Tibial artery (tissue), 4 donors: ENCODE results near the gene DMRTC1.
"Not testable (repeated sequence)": the region's sequence is repeated elsewhere in the genome, so short reads cannot be mapped to it uniquely, and the experiment has no call there.

Experiments used
- DNase-seq, 2 donors: peaks; one replicate each; pipeline ENCODE4 v3.0.0-alpha.2; 2019
- H3K27ac ChIP-seq, 2 donors: fragments of 200-600 bp; sonication (generic) in 1 of 2; 1 replicate in 1 of 2; 2 replicates in 1 of 2; pipeline ENCODE4 v1.5.1; 2018 to 2019; ENCODE audit warnings: mild to moderate bottlenecking in 1 of 2
- H3K27me3 ChIP-seq, 2 donors: fragments of 200-600 bp; sonication (generic) in 1 of 2; one replicate each; pipeline versions ENCODE4 v1.5.1 to v1.6.0; 2016 to 2019
- H3K36me3 ChIP-seq, 3 donors: fragments of 200-600 bp; sonication (generic) in 2 of 3; one replicate each; pipeline ENCODE4 v1.5.1; 2016 to 2019; ENCODE audit warnings: mild to moderate bottlenecking in 2 of 3
- H3K4me1 ChIP-seq, 4 donors: fragments of 200-600 bp; sonication (generic) in 2 of 4; 1 replicate in 3 of 4; 2 replicates in 1 of 4; pipeline ENCODE4 v1.5.1; 2016 to 2019
- H3K4me3 ChIP-seq, 2 donors: fragments of 200-600 bp; sonication (generic) in 1 of 2; 1 replicate in 1 of 2; 2 replicates in 1 of 2; pipeline ENCODE4 v1.5.1; 2018 to 2019; ENCODE audit warnings: mild to moderate bottlenecking in 2 of 2
- H3K9me3 ChIP-seq, 3 donors: fragments of 200-600 bp; sonication (generic) in 1 of 3; one replicate each; pipeline ENCODE4 v1.5.1; 2016 to 2019
- intact Hi-C: fragments of 100-400 bp; cut with DNase I; formaldehyde crosslinking; loops from one replicate; pipeline ENCODE4 v1.15.0; 2023; ENCODE audit warnings: low total_unique reads

DMRTC1 gene

DNA sequence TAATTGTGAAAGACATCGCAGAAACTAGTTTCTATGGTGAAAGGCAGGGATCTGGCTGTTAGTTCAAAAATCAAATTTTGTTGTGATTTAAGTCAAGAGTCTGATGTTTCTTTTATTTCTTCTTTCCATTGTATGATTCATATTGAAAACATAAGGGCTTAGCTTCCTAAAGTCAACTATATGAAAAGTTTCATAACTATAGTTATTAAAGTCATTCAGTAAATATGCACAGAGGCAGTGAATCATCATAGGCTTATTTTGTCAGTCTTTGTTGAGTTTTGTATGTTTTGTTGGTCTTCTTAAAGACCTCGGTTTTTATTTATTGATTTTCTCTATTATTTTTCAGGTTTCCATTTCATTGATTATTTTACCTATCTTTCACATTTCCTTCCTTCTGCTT, 60.7 kb downstream of the DMRTC1 start:
- H3K9me3 ChIP-seq, DNase-seq, H3K36me3 ChIP-seq, H3K27ac ChIP-seq, H3K4me3 ChIP-seq, H3K4me1 ChIP-seq, intact Hi-C loops, H3K27me3 ChIP-seq: not testable (repeated sequence)

- H3K27ac ChIP-seq, H3K4me3 ChIP-seq, intact Hi-C loops, H3K36me3 ChIP-seq, H3K9me3 ChIP-seq, H3K4me1 ChIP-seq, DNase-seq, H3K27me3 ChIP-seq: not testable (repeated sequence)
Observed at GRCh38 chrX:72837532-72837931, 106.1 kb downstream of the DMRTC1 start.

DNA sequence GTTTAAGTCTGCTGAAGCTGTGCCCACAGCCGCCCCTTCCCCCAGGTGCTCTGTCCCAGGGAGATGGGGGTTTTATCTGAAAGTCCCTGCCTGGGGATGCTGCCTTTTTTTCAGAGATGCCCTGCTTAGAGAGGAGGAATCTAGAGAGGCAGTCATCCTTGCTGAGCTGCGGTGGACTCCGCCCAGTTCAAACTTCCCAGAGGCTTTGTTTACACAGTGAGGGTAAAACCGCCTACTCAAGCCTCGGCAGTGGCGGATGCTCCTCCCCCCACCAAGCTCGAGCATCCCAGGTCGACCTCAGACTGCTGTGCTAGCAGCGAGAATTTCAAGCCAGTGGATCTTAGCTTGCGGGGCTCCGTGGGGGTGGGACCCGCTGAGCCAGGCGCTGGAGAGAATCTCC, 112.9 kb downstream of the DMRTC1 start:
- not testable (repeated sequence) for H3K9me3 ChIP-seq

More for the DNA sequence above, 112.9 kb downstream of the DMRTC1 start:
- DNase-seq, H3K27ac ChIP-seq, H3K4me3 ChIP-seq, H3K27me3 ChIP-seq, H3K4me1 ChIP-seq, intact Hi-C loops, H3K36me3 ChIP-seq: not testable (repeated sequence)
